Liver (tissue), 10 donors: ENCODE measurements around the gene NAA16. TPM values are rescaled to one million over a fixed set of nuclear protein-coding genes. Genes with fewer than 3 reads are reported as not detected.

ENCODE experiments used
- DNase-seq: peaks from one replicate; pipeline ENCODE4 v3.0.0-alpha.2; 2017; ENCODE audit warnings: low spot score
- H3K27ac ChIP-seq, 2 donors: one replicate each; pipeline ENCODE4 v1.7.0; 2013; ENCODE audit warnings: inconsistent platforms in 2 of 2, low read length in 2 of 2, control low read depth in 1 of 2, low read depth in 1 of 2, mild to moderate bottlenecking in 1 of 2
- H3K27me3 ChIP-seq, 4 donors: one replicate each; pipeline versions ENCODE4 v1.6.1 to v1.7.0; 2013; ENCODE audit warnings: low read length in 3 of 4, inconsistent platforms in 1 of 4, mild to moderate bottlenecking in 1 of 4, moderate library complexity in 1 of 4; ENCODE audit not compliant: control insufficient read depth in 4 of 4, insufficient read depth in 4 of 4
- H3K36me3 ChIP-seq, 4 donors: one replicate each; pipeline versions ENCODE4 v1.6.1 to v1.7.0; 2013; ENCODE audit warnings: low read length in 3 of 4, mild to moderate bottlenecking in 3 of 4, low read depth in 1 of 4, moderate library complexity in 1 of 4; ENCODE audit not compliant: control insufficient read depth in 4 of 4, insufficient read depth in 3 of 4
- H3K4me1 ChIP-seq, 4 donors: one replicate each; pipeline versions ENCODE4 v1.6.1 to v1.7.0; 2013; ENCODE audit warnings: low read length in 3 of 4, mild to moderate bottlenecking in 3 of 4, moderate library complexity in 1 of 4; ENCODE audit not compliant: control insufficient read depth in 4 of 4, insufficient read depth in 4 of 4
- H3K4me3 ChIP-seq, 3 donors: one replicate each; pipeline versions ENCODE4 v1.6.1 to v1.7.0; 2013; ENCODE audit warnings: low read length in 3 of 3, control low read depth in 1 of 3, low read depth in 1 of 3, mild to moderate bottlenecking in 1 of 3
- H3K9ac ChIP-seq, 2 donors: one replicate each; pipeline ENCODE4 v1.7.0; 2013; ENCODE audit warnings: low read length in 2 of 2, mild to moderate bottlenecking in 2 of 2, moderate library complexity in 2 of 2, control low read depth in 1 of 2, low read depth in 1 of 2
- H3K9me3 ChIP-seq, 4 donors: one replicate each; pipeline versions ENCODE4 v1.6.1 to v1.7.0; 2013; ENCODE audit warnings: low read length in 3 of 4; ENCODE audit not compliant: control insufficient read depth in 4 of 4
- ATF3 ChIP-seq: IDR thresholded peaks from 2 replicates; pipeline ENCODE4 v1.6.1; 2016; ENCODE audit warnings: antibody characterized with exemption
- EGR1 ChIP-seq, 2 donors: IDR thresholded peaks; 2 replicates each; pipeline ENCODE4 v1.6.1; 2016 to 2018; ENCODE audit warnings: antibody characterized with exemption in 2 of 2, low read depth in 2 of 2
- FOXA1 ChIP-seq: IDR thresholded peaks from 2 replicates; pipeline ENCODE4 v1.6.1; 2016; ENCODE audit warnings: antibody characterized with exemption
- FOXA2 ChIP-seq: IDR thresholded peaks from 2 replicates; pipeline ENCODE4 v1.6.1; 2016; ENCODE audit warnings: antibody characterized with exemption
- GABPA ChIP-seq, 2 donors: IDR thresholded peaks in 1 of 2; conservative IDR thresholded peaks in 1 of 2; 2 replicates each; pipeline ENCODE4 v1.6.1; 2016; ENCODE audit warnings: antibody characterized with exemption in 2 of 2, mild to moderate bottlenecking in 1 of 2, moderate library complexity in 1 of 2
- HNF4A ChIP-seq, 2 donors: conservative IDR thresholded peaks; 2 replicates each; pipeline ENCODE4 v1.6.1; 2016; ENCODE audit warnings: antibody characterized with exemption in 2 of 2, mild to moderate bottlenecking in 2 of 2
- HNF4G ChIP-seq: IDR thresholded peaks from 2 replicates; pipeline ENCODE4 v1.6.1; 2016; ENCODE audit warnings: antibody characterized with exemption
- JUND ChIP-seq, 2 donors: IDR thresholded peaks; 2 replicates each; pipeline ENCODE4 v1.6.1; 2016; ENCODE audit warnings: antibody characterized with exemption in 2 of 2
- NR2F2 ChIP-seq: IDR thresholded peaks from 2 replicates; pipeline ENCODE4 v1.6.1; 2016; ENCODE audit warnings: antibody characterized with exemption
- RAD21 ChIP-seq, 2 donors: IDR thresholded peaks; 2 replicates each; pipeline ENCODE4 v1.6.1; 2016; ENCODE audit warnings: antibody characterized with exemption in 2 of 2, mild to moderate bottlenecking in 2 of 2
- SP1 ChIP-seq: IDR thresholded peaks from 2 replicates; pipeline ENCODE4 v1.6.1; 2018; ENCODE audit warnings: antibody characterized with exemption, mild to moderate bottlenecking
- TAF1 ChIP-seq: conservative IDR thresholded peaks from 2 replicates; pipeline ENCODE4 v1.6.1; 2016; ENCODE audit warnings: antibody characterized with exemption, mild to moderate bottlenecking
- YY1 ChIP-seq: IDR thresholded peaks from 2 replicates; pipeline ENCODE4 v1.6.1; 2016; ENCODE audit warnings: antibody characterized with exemption, mild to moderate bottlenecking
- WGBS: extraction: QIAGEN DNeasy Blood & Tissue Kit; methylation state at CpG from one replicate; pipeline ENCODE4 v1.1.7; 2013; 5-methylcytosine and 5-hydroxymethylcytosine counted together
- polyA plus RNA-seq, 2 donors: library from polyadenylated mRNA; stranded (reverse) in 1 of 2; unstranded in 1 of 2; fragments of 200-250 nt in 1 of 2; fragments of >200 nt in 1 of 2; fragmentation: Nextera tagmentation in 1 of 2; extraction: Ambion mirVana in 1 of 2; gene quantifications; one replicate each; pipeline versions ENCODE4 v1.2.1 to v1.2.3, GENCODE V29; 2013 to 2015
- small RNA-seq: library from RNA; depleted of rRNA; stranded (forward); fragments of <200 nt; gene quantifications from one replicate; pipeline ENCODE3, GENCODE V24; 2014
- total RNA-seq, 2 donors: library from RNA; depleted of rRNA; stranded (reverse); fragments of >200 nt; gene quantifications; one replicate each; pipeline ENCODE4 v1.2.3, GENCODE V29; 2014
- TF ChIP-seq, protein P1 (sequence below): fragments of 150-350 bp; IDR thresholded peaks from 2 replicates; pipeline ENCODE4 v1.5.1; 2017; ENCODE audit warnings: improper control_type of control experiment, low read depth, low read length; ENCODE audit not compliant: missing input control
- TF ChIP-seq, protein P2 (sequence below): IDR thresholded peaks from 2 replicates; pipeline ENCODE4 v1.6.1; 2016; ENCODE audit warnings: antibody characterized with exemption, mild to moderate bottlenecking
- TF ChIP-seq, protein P3 (sequence below): IDR thresholded peaks from 2 replicates; pipeline ENCODE4 v1.6.1; 2016; ENCODE audit warnings: antibody characterized with exemption
- TF ChIP-seq, protein P4 (sequence below): IDR thresholded peaks from 2 replicates; pipeline ENCODE4 v1.6.1; 2016; ENCODE audit warnings: antibody characterized with exemption
- donor health status: healthy.
- donor health status: healthy.
- donor health status: healthy.
- donor health status: healthy.
- donor health status: healthy.

Gene NAA16
- total and polyA plus RNA-seq, 4 donors: 2.6 to 11.5 (median 9.2) TPM

GRCh38 chr13:41426047-41426446, 115.0 kb downstream of the NAA16 start:
- peaks cover 0 to 5% (median 0%) of the 10 kb centered on the region in 4 donors for H3K4me1 ChIP-seq
- DNase-seq: no peak
- peaks cover 0 to 6% (median 0%) of the 10 kb centered on the region in 4 donors for H3K27me3 ChIP-seq
- H3K27ac ChIP-seq: no peak overlapping the region
- WGBS: 71% methylated on average over 22 of the region's 22 CpGs
- H3K9me3 ChIP-seq: peaks cover 0 to 5% (median 0%) of the 10 kb centered on the region in 4 donors
- H3K36me3 ChIP-seq: no peaks in the 10 kb centered on the region
- no peak for TF ChIP-seq EGR1 (IDR thresholded peaks at IDR 0.05; ENCODE audit: low read depth in 2 of 2)
- TF ChIP-seq NR2F2: no peak
- no peak for TF ChIP-seq HNF4A (conservative IDR thresholded peaks at IDR 0.05)
- TF ChIP-seq, protein P1, sequence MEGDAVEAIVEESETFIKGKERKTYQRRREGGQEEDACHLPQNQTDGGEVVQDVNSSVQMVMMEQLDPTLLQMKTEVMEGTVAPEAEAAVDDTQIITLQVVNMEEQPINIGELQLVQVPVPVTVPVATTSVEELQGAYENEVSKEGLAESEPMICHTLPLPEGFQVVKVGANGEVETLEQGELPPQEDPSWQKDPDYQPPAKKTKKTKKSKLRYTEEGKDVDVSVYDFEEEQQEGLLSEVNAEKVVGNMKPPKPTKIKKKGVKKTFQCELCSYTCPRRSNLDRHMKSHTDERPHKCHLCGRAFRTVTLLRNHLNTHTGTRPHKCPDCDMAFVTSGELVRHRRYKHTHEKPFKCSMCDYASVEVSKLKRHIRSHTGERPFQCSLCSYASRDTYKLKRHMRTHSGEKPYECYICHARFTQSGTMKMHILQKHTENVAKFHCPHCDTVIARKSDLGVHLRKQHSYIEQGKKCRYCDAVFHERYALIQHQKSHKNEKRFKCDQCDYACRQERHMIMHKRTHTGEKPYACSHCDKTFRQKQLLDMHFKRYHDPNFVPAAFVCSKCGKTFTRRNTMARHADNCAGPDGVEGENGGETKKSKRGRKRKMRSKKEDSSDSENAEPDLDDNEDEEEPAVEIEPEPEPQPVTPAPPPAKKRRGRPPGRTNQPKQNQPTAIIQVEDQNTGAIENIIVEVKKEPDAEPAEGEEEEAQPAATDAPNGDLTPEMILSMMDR: no peak
- no peak for TF ChIP-seq SP1
- no peak for TF ChIP-seq JUND (IDR thresholded peaks at IDR 0.05)
- TF ChIP-seq FOXA2: no peak
- TF ChIP-seq HNF4G: no peak
- no peak for TF ChIP-seq TAF1
- TF ChIP-seq YY1: no peak
- TF ChIP-seq, protein P2, sequence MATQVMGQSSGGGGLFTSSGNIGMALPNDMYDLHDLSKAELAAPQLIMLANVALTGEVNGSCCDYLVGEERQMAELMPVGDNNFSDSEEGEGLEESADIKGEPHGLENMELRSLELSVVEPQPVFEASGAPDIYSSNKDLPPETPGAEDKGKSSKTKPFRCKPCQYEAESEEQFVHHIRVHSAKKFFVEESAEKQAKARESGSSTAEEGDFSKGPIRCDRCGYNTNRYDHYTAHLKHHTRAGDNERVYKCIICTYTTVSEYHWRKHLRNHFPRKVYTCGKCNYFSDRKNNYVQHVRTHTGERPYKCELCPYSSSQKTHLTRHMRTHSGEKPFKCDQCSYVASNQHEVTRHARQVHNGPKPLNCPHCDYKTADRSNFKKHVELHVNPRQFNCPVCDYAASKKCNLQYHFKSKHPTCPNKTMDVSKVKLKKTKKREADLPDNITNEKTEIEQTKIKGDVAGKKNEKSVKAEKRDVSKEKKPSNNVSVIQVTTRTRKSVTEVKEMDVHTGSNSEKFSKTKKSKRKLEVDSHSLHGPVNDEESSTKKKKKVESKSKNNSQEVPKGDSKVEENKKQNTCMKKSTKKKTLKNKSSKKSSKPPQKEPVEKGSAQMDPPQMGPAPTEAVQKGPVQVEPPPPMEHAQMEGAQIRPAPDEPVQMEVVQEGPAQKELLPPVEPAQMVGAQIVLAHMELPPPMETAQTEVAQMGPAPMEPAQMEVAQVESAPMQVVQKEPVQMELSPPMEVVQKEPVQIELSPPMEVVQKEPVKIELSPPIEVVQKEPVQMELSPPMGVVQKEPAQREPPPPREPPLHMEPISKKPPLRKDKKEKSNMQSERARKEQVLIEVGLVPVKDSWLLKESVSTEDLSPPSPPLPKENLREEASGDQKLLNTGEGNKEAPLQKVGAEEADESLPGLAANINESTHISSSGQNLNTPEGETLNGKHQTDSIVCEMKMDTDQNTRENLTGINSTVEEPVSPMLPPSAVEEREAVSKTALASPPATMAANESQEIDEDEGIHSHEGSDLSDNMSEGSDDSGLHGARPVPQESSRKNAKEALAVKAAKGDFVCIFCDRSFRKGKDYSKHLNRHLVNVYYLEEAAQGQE: no peak
- no peak for TF ChIP-seq FOXA1
- TF ChIP-seq GABPA (IDR thresholded peaks at IDR 0.05 in 1 of 2, conservative IDR thresholded peaks at IDR 0.05 in 1 of 2): no peak
- TF ChIP-seq RAD21 (IDR thresholded peaks at IDR 0.05): no peak
- TF ChIP-seq ATF3: no peak
- TF ChIP-seq, protein P3, sequence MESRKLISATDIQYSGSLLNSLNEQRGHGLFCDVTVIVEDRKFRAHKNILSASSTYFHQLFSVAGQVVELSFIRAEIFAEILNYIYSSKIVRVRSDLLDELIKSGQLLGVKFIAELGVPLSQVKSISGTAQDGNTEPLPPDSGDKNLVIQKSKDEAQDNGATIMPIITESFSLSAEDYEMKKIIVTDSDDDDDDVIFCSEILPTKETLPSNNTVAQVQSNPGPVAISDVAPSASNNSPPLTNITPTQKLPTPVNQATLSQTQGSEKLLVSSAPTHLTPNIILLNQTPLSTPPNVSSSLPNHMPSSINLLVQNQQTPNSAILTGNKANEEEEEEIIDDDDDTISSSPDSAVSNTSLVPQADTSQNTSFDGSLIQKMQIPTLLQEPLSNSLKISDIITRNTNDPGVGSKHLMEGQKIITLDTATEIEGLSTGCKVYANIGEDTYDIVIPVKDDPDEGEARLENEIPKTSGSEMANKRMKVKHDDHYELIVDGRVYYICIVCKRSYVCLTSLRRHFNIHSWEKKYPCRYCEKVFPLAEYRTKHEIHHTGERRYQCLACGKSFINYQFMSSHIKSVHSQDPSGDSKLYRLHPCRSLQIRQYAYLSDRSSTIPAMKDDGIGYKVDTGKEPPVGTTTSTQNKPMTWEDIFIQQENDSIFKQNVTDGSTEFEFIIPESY: no peak
- TF ChIP-seq, protein P4, sequence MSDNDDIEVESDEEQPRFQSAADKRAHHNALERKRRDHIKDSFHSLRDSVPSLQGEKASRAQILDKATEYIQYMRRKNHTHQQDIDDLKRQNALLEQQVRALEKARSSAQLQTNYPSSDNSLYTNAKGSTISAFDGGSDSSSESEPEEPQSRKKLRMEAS: no peak
- H3K4me3 ChIP-seq: no peak overlapping the region
- H3K9ac ChIP-seq: no peak overlapping the region

Small RNAs within 50 kb of the gene (small RNA-seq; reads per million reads assigned to genes)
- gene RNU6-57P: not detected

Other genes with a start within 250 kb of the NAA16 start
- gene WBP4, start 249.8 kb upstream of the NAA16 start, total RNA-seq: 1 to 10 TPM; 4.9 to 6.8 TPM
- 1 to 10 TPM; 3.9 to 6.0 TPM for gene WBP4, start 249.8 kb upstream of the NAA16 start, polyA plus RNA-seq
- 1 to 10 TPM; 4.7 to 5.1 TPM for gene KBTBD6, start 178.5 kb upstream of the NAA16 start, total RNA-seq
- gene KBTBD6, start 178.5 kb upstream of the NAA16 start, polyA plus RNA-seq: 1 to 10 TPM; 2.1 to 2.8 TPM
- 10 to 100 TPM in 1 of 2 donors, 1 to 10 TPM in 1; 9.2 to 10.1 TPM for gene KBTBD7, start 116.7 kb upstream of the NAA16 start, total RNA-seq
- gene KBTBD7, start 116.7 kb upstream of the NAA16 start, polyA plus RNA-seq: 1 to 10 TPM; 3.3 to 4.7 TPM
- 10 to 100 TPM; 10.7 to 11.0 TPM for gene MTRF1, start 47.7 kb upstream of the NAA16 start, total RNA-seq
- 1 to 10 TPM; 4.9 to 9.1 TPM for gene MTRF1, start 47.7 kb upstream of the NAA16 start, polyA plus RNA-seq
- gene RGCC, start 146.3 kb downstream of the NAA16 start, total RNA-seq: 10 to 100 TPM in 1 of 2 donors, under 1 TPM in 1; 0.59 to 96.7 TPM
- 1 to 10 TPM; 1.1 to 1.5 TPM for gene RGCC, start 146.3 kb downstream of the NAA16 start, polyA plus RNA-seq